BJ (cell line): ENCODE data around the gene GON4L. TPM values are rescaled to one million over a fixed set of nuclear protein-coding genes. Genes with fewer than 3 reads are reported as not detected.

Source experiments
- CTCF ChIA-PET: fragments of 350-600 bp; formaldehyde crosslinking; extraction: SDS; loops from one replicate; lab custom pipeline; 2021; ENCODE audit warnings: antibody characterized with exemption, inconsistent platforms; lab: Yijun Ruan, JAX
- POLR2A ChIA-PET: fragments of 300-600 bp; sonication (Branson Sonifier 250); formaldehyde crosslinking; extraction: SDS; loops from one replicate; lab custom pipeline; 2021; ENCODE audit warnings: antibody characterized with exemption; lab: Charles Lee
- DNase-seq: peaks from one replicate; pipeline ENCODE4 v3.0.0-alpha.2; 2011; ENCODE audit warnings: low read depth
- H3K27me3 ChIP-seq: 2 replicates; pipeline ENCODE4 v1.6.0; 2011; ENCODE audit warnings: low read length; ENCODE audit not compliant: control insufficient read depth, insufficient read depth
- H3K36me3 ChIP-seq: 2 replicates; pipeline ENCODE4 v1.5.1; 2011; ENCODE audit warnings: low read length; ENCODE audit not compliant: control insufficient read depth, insufficient read depth
- H3K4me3 ChIP-seq: 2 replicates; pipeline ENCODE4 v1.5.1; 2011; ENCODE audit warnings: low read depth, mild to moderate bottlenecking, control low read depth, low read length
- CTCF ChIP-seq: IDR thresholded peaks from 2 replicates; pipeline ENCODE4 v1.5.1; 2011; ENCODE audit warnings: low read depth, mild to moderate bottlenecking, control low read depth, inconsistent platforms, low read length, moderate library complexity; ENCODE audit not compliant: insufficient read depth
- polyA minus RNA-seq: library from RNA; depleted of rRNA, polyadenylated mRNA; stranded (reverse); fragments of >200 nt; gene quantifications from 2 replicates; pipeline ENCODE4 v1.2.3, GENCODE V29; 2011; rRNA and poly(A)+ RNA removed
- polyA plus RNA-seq: library from polyadenylated mRNA; depleted of rRNA; stranded (reverse); fragments of >200 nt; gene quantifications from 2 replicates; pipeline ENCODE4 v1.2.3, GENCODE V29; 2011; rRNA removed

GON4L gene
- polyA plus RNA-seq = 17.9 and 18.3 TPM in 2 replicates
- polyA minus RNA-seq = 22.1 and 37.0 TPM in 2 replicates

- Histone ChIP-seq H3K27me3 (no peaks in the 10 kb centered on the region), H3K4me3 (peak within 1 kb of the TSS; percentile 91), H3K36me3 (peaks cover 8% of the 10 kb centered on the region)
- ChIA-PET POLR2A (interaction anchor here (0.6 to 0.8 kb wide), 3 partner anchors 53 to 77 kb away, joined by 3 to 10 read pairs (median 3); partner anchors contain the start of gene KHDC4), CTCF (interaction anchor here (1.5 kb wide), 1 partner anchor 22 kb away, joined by 3 read pairs; no protein-coding TSS in a partner anchor)
- no peak for TF ChIP-seq CTCF
- peak; percentile 56 for DNase-seq
These were observed at the start of gene GON4L for GRCh38 chr1:155856975-155857930. GON4L (minus strand) TSS chr1:155857214; CDS start chr1:155853780, 3,434 bp downstream.

GRCh38 chr1:155904261-155904660, 47.2 kb upstream of the GON4L start:
- H3K4me3 ChIP-seq = no peak overlapping the region
- POLR2A ChIA-PET = no interaction called here
- no peak for TF ChIP-seq CTCF
- peaks cover 18% of the 10 kb centered on the region for H3K36me3 ChIP-seq
- CTCF ChIA-PET = interaction anchor here (0.8 kb wide), 1 partner anchor 31 kb away, joined by 3 read pairs; no protein-coding TSS in a partner anchor
- H3K27me3 ChIP-seq = no peaks in the 10 kb centered on the region
- DNase-seq = no peak

GRCh38 chr1:155900161-155900560, 43.1 kb upstream of the GON4L start:
- POLR2A ChIA-PET = no interaction called here
- TF ChIP-seq CTCF = no peak
- no peaks in the 10 kb centered on the region for H3K27me3 ChIP-seq
- CTCF ChIA-PET = no interaction called here
- H3K36me3 ChIP-seq = peaks cover 16% of the 10 kb centered on the region
- no peak for DNase-seq
- no peak overlapping the region for H3K4me3 ChIP-seq

- Histone ChIP-seq H3K4me3 (no peak overlapping the region), H3K36me3 (peaks cover 14% of the 10 kb centered on the region), H3K27me3 (no peaks in the 10 kb centered on the region)
- DNase-seq = no peak
- no peak for TF ChIP-seq CTCF
- ChIA-PET POLR2A (no interaction called here), CTCF (interaction anchor here (2.4 kb wide), 1 partner anchor 17 kb away, joined by 7 read pairs; no protein-coding TSS in a partner anchor)
These were observed 42.7 kb upstream of the GON4L start for GRCh38 chr1:155899683-155900082.

- DNase-seq = no peak
- ChIA-PET POLR2A (no interaction called here), CTCF (interaction anchor here (0.6 to 2.4 kb wide), 2 partner anchors 17 to 21 kb away, joined by 3 to 7 read pairs; no protein-coding TSS in a partner anchor)
- H3K36me3 ChIP-seq = peaks cover 10% of the 10 kb centered on the region
- no peak overlapping the region for H3K4me3 ChIP-seq
- H3K27me3 ChIP-seq = no peaks in the 10 kb centered on the region
- TF ChIP-seq CTCF = no peak
These were observed 41.9 kb upstream of the GON4L start for GRCh38 chr1:155898888-155899287.
